SH-SY5Y (cell line): Measurements from ENCODE around the gene CDCP2.

ENCODE experiments used
- GATA2 ChIP-seq: IDR thresholded peaks from 2 replicates; pipeline ENCODE4 v1.6.1; 2011; ENCODE audit warnings: mild to moderate bottlenecking, low read depth, low read length
- GATA3 ChIP-seq: IDR thresholded peaks from 2 replicates; pipeline ENCODE4 v1.6.1; 2011; ENCODE audit warnings: low read depth, mild to moderate bottlenecking, low read length, moderate library complexity

Gene CDCP2

GRCh38 chr1:54132495-54132894, 20.3 kb downstream of the CDCP2 start:
- TF ChIP-seq GATA3 (no peak), GATA2 (no peak)

GRCh38 chr1:54131419-54131818, 21.4 kb downstream of the CDCP2 start:
- no peak for TF ChIP-seq GATA3
- no peak for TF ChIP-seq GATA2

- TF ChIP-seq GATA2 (no peak), GATA3 (no peak)
Observed at GRCh38 chr1:54129858-54130257, 22.9 kb downstream of the CDCP2 start.

- TF ChIP-seq GATA3 = no peak
- TF ChIP-seq GATA2 = no peak
Observed at GRCh38 chr1:54127594-54128300, 25.1 kb downstream of the CDCP2 start.

- no peak for TF ChIP-seq GATA3
- no peak for TF ChIP-seq GATA2
Observed at GRCh38 chr1:54126271-54126815, 26.5 kb downstream of the CDCP2 start.

- TF ChIP-seq GATA2 = no peak
Observed at GRCh38 chr1:54125386-54126070, 27.3 kb downstream of the CDCP2 start.

GRCh38 chr1:54124906-54125305, 27.9 kb downstream of the CDCP2 start:
- TF ChIP-seq GATA3 (no peak), GATA2 (no peak)

- TF ChIP-seq GATA3 (no peak), GATA2 (no peak)
Observed at GRCh38 chr1:54124472-54124871, 28.3 kb downstream of the CDCP2 start.

GRCh38 chr1:54122992-54123391, 29.8 kb downstream of the CDCP2 start:
- TF ChIP-seq GATA3 (no peak), GATA2 (no peak)

- no peak for TF ChIP-seq GATA3
- no peak for TF ChIP-seq GATA2
Observed at GRCh38 chr1:54122135-54122751, 30.6 kb downstream of the CDCP2 start.

- TF ChIP-seq GATA2 (no peak), GATA3 (no peak)
Observed at GRCh38 chr1:54121482-54122134, 31.2 kb downstream of the CDCP2 start.

GRCh38 chr1:54120698-54121481, 31.9 kb downstream of the CDCP2 start:
- TF ChIP-seq GATA3 (no peak), GATA2 (no peak)

GRCh38 chr1:54120018-54120697, 32.6 kb downstream of the CDCP2 start:
- TF ChIP-seq GATA2 (no peak), GATA3 (no peak)

GRCh38 chr1:54118704-54119103, 34.1 kb downstream of the CDCP2 start:
- TF ChIP-seq GATA3 (no peak), GATA2 (no peak)
